Endodermal cell (in vitro differentiated cells): ENCODE measurements around the gene DACH1. TPM values are rescaled to one million over a fixed set of nuclear protein-coding genes. Genes with fewer than 3 reads are reported as not detected.

Experiments
- DNase-seq: peaks from one replicate; pipeline ENCODE4 v3.0.0-alpha.2; 2017
- H3K27ac ChIP-seq: 2 replicates; pipeline ENCODE4 v1.5.1; 2013; ENCODE audit warnings: mild to moderate bottlenecking, low read depth, low read length, moderate library complexity
- H3K27me3 ChIP-seq: 2 replicates; pipeline ENCODE4 v1.6.1; 2013; ENCODE audit warnings: mild to moderate bottlenecking, low read length, moderate library complexity; ENCODE audit not compliant: insufficient read depth, control insufficient read depth, poor library complexity, severe bottlenecking
- H3K36me3 ChIP-seq: 2 replicates; pipeline ENCODE4 v1.7.0; 2013; ENCODE audit warnings: mild to moderate bottlenecking, low read length, moderate library complexity; ENCODE audit not compliant: control insufficient read depth, insufficient read depth
- H3K4me1 ChIP-seq: one replicate; pipeline ENCODE4 v1.7.0; 2013; ENCODE audit warnings: low read length; ENCODE audit not compliant: control insufficient read depth, insufficient read depth
- H3K4me3 ChIP-seq: 2 replicates; pipeline ENCODE4 v1.5.1; 2013; ENCODE audit warnings: mild to moderate bottlenecking, low read length, moderate library complexity
- H3K9ac ChIP-seq: 2 replicates; pipeline ENCODE4 v1.6.1; 2013; ENCODE audit warnings: mild to moderate bottlenecking, low read length, moderate library complexity; ENCODE audit not compliant: poor library complexity, severe bottlenecking; ENCODE audit errors: extremely low read depth
- H3K9me3 ChIP-seq: 2 replicates; pipeline ENCODE4 v1.6.1; 2013; ENCODE audit warnings: mild to moderate bottlenecking, low read length, moderate library complexity; ENCODE audit not compliant: control insufficient read depth
- H3K27ac Mint-ChIP-seq: 2 replicates; pipeline ENCODE4 v1.8.0; 2020; ENCODE audit warnings: mixed read lengths
- H3K27me3 Mint-ChIP-seq: 2 replicates; pipeline ENCODE4 v1.8.0; 2021; ENCODE audit warnings: mild to moderate bottlenecking, mixed read lengths; ENCODE audit not compliant: insufficient read depth
- H3K36me3 Mint-ChIP-seq: 2 replicates; pipeline ENCODE4 v1.8.0; 2020; ENCODE audit warnings: low read depth, mixed read lengths
- H3K4me1 Mint-ChIP-seq: 2 replicates; pipeline ENCODE4 v1.8.0; 2020; ENCODE audit warnings: mixed read lengths
- H3K4me3 Mint-ChIP-seq: 2 replicates; pipeline ENCODE4 v1.8.0; 2020; ENCODE audit warnings: mild to moderate bottlenecking, moderate library complexity, mixed read lengths
- H3K9me3 Mint-ChIP-seq: 2 replicates; pipeline ENCODE4 v1.8.0; 2020; ENCODE audit warnings: mild to moderate bottlenecking, mixed read lengths
- WGBS, 2 experiments: methylation state at CpG; one replicate each; pipeline versions ENCODE4 v1.1.5 to v1.1.7; 2013; ENCODE audit warnings: missing lambda C conversion rate in 2 of 2, mixed read lengths in 1 of 2; ENCODE audit not compliant: insufficient coverage in 1 of 2, insufficient read length in 1 of 2; 5-methylcytosine and 5-hydroxymethylcytosine counted together
- total RNA-seq, 2 donors: library from RNA; stranded (reverse); fragmentation: NEBNext Ultra II Directional in 1 of 2; extraction: Animal tissue kit (Norgen Biotek cat#: 25700) in 1 of 2; gene quantifications; 2 replicates in 1 of 2; 3 replicates in 1 of 2; pipeline ENCODE4 v1.2.1, GENCODE V29; 2021
- TF ChIP-seq, protein P1 (sequence below): fragments of 200-600 bp; sonication (generic); conservative IDR thresholded peaks from 2 replicates; pipeline ENCODE4 v1.5.0; 2021; ENCODE audit warnings: antibody characterized with exemption, mild to moderate bottlenecking

Gene DACH1
- total RNA-seq, 2 donors from 2014 or later = 0.81 to 1.2 TPM

DNA sequence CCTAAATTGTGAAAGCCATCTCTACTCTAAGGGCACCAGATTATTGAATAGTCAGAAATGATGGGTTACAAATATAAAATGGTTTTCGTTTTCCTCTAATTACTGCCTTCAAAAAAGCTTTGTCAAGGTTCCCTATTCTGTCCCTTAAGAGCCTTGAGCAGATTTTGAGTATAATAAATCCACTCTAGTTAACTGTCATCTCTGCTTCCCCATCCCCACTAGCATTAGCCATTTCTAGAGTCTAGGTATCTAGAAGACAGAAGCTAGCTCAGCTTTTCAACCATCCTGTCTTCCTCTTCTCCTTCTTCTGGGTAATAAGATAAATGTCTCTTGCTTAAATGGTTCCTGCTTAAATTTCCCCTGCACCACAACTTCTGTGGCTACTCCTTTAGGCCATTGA is 290.4 kb downstream of the DACH1 start:
- no peak for DNase-seq
- Mint-ChIP-seq H3K4me1 (peaks cover 8% of the 10 kb centered on the region), H3K27ac (no peak overlapping the region), H3K4me3 (no peak overlapping the region), H3K27me3 (no peaks in the 10 kb centered on the region), H3K36me3 (no peaks in the 10 kb centered on the region), H3K9me3 (no peaks in the 10 kb centered on the region)
- Histone ChIP-seq H3K4me3 (no peak overlapping the region), H3K27me3 (no peaks in the 10 kb centered on the region), H3K27ac (no peak overlapping the region), H3K9me3 (no peaks in the 10 kb centered on the region), H3K4me1 (no peaks in the 10 kb centered on the region), H3K9ac (no peak overlapping the region), H3K36me3 (no peaks in the 10 kb centered on the region)
- 100% methylated on average over 1 of the region's 1 CpG for WGBS, 2 experiments
- TF ChIP-seq, protein P1, sequence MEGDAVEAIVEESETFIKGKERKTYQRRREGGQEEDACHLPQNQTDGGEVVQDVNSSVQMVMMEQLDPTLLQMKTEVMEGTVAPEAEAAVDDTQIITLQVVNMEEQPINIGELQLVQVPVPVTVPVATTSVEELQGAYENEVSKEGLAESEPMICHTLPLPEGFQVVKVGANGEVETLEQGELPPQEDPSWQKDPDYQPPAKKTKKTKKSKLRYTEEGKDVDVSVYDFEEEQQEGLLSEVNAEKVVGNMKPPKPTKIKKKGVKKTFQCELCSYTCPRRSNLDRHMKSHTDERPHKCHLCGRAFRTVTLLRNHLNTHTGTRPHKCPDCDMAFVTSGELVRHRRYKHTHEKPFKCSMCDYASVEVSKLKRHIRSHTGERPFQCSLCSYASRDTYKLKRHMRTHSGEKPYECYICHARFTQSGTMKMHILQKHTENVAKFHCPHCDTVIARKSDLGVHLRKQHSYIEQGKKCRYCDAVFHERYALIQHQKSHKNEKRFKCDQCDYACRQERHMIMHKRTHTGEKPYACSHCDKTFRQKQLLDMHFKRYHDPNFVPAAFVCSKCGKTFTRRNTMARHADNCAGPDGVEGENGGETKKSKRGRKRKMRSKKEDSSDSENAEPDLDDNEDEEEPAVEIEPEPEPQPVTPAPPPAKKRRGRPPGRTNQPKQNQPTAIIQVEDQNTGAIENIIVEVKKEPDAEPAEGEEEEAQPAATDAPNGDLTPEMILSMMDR = no peak

DNA sequence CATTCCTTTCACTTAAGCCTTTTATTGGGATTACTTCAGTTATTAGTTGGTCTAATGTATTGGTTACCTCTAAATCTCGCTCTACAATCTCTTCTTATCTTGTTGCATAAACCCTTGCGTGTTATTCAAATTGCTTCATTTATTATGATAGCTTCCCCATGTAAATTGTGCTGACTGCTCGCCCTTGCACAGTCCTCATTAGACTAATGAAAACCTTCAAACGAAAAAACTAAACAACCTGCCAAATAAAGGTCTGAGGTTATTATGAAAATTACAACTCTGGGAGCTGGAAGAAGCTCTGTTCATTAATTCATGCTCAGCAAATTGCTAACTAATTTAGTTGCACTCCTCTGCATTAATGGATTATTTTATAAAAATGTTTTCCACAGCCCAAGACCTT is 320.1 kb downstream of the DACH1 start:
- no peaks in the 10 kb centered on the region for H3K27me3 ChIP-seq
- no peaks in the 10 kb centered on the region for H3K4me1 ChIP-seq
- 97 to 100% methylated on average over 2 to 4 of the region's 4 CpGs for WGBS, 2 experiments
- Mint-ChIP-seq H3K36me3 (no peaks in the 10 kb centered on the region), H3K9me3 (no peaks in the 10 kb centered on the region), H3K4me3 (no peak overlapping the region), H3K27ac (no peak overlapping the region), H3K4me1 (no peaks in the 10 kb centered on the region), H3K27me3 (no peaks in the 10 kb centered on the region)
- H3K4me3 ChIP-seq = no peak overlapping the region
- no peaks in the 10 kb centered on the region for H3K36me3 ChIP-seq
- no peaks in the 10 kb centered on the region for H3K9me3 ChIP-seq
- H3K9ac ChIP-seq = no peak overlapping the region
- TF ChIP-seq, protein P1 = no peak
- no peak overlapping the region for H3K27ac ChIP-seq
- no peak for DNase-seq

DNA sequence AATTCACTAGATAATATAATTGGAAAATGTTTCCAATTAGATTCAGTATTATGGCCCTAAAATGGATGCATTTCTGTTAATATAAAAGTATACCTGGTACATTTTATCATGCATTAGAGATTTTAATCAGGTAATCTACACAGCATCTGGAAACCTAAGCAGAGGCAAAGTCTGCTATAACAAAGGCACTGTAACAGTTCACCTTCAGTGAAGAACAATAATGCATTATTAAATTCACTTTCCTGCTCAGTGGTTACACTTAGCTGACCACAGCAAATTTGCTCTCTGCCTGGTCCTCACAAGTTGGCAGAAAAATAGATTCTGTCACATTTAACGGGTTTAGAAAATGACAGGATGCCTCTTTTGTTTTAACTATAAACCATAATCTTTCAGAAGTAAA is 326.9 kb downstream of the DACH1 start:
- H3K4me3 Mint-ChIP-seq = no peak overlapping the region
- no peak for DNase-seq
- Histone ChIP-seq H3K36me3 (no peaks in the 10 kb centered on the region), H3K27ac (no peak overlapping the region), H3K9ac (no peak overlapping the region), H3K9me3 (no peaks in the 10 kb centered on the region), H3K4me1 (no peaks in the 10 kb centered on the region), H3K27me3 (no peaks in the 10 kb centered on the region), H3K4me3 (no peak overlapping the region)
- H3K27ac Mint-ChIP-seq = no peak overlapping the region
- 73% methylated on average over 1 of the region's 1 CpG; no CpG with 5 or more reads in 1 of the 2 experiments for WGBS, 2 experiments
- TF ChIP-seq, protein P1 = no peak
- no peaks in the 10 kb centered on the region for H3K27me3 Mint-ChIP-seq
- H3K9me3 Mint-ChIP-seq = no peaks in the 10 kb centered on the region
- H3K36me3 Mint-ChIP-seq = no peaks in the 10 kb centered on the region
- no peaks in the 10 kb centered on the region for H3K4me1 Mint-ChIP-seq
